ENCODE results near the gene AHCYL1.

The AHCYL1 gene

GRCh38 chr1:109974191-109974590 is 10.4 kb upstream of the AHCYL1 start:
- Histone ChIP-seq H3K4me1 (ENCODE audit: control insufficient read depth in 2 of 2, insufficient read depth in 2 of 2, low read length in 2 of 2) (no peaks in the 10 kb centered on the region), H3K4me3 (ENCODE audit: low read length in 2 of 2) (no peak overlapping the region), H3K36me3 (ENCODE audit: control insufficient read depth in 2 of 2, insufficient read depth in 2 of 2, low read length in 2 of 2) (no peaks in the 10 kb centered on the region), H3K27me3 (ENCODE audit: control insufficient read depth in 2 of 2, insufficient read depth in 2 of 2, low read length in 2 of 2) (peaks cover 0 to 2% of the 10 kb centered on the region in 2 donors), H3K9ac (ENCODE audit: low read depth in 1 of 2, low read length in 2 of 2) (peak overlapping the region in 1 of 2 donors; percentile 14), H3K9me3 (ENCODE audit: control insufficient read depth in 2 of 2, low read length in 2 of 2) (no peaks in the 10 kb centered on the region), H3K27ac (ENCODE audit: low read depth in 2 of 2, low read length in 2 of 2) (no peak overlapping the region)

GRCh38 chr1:109975718-109976117 is 8.8 kb upstream of the AHCYL1 start:
- Histone ChIP-seq H3K4me1 (ENCODE audit: control insufficient read depth in 2 of 2, insufficient read depth in 2 of 2, low read length in 2 of 2) (peaks cover 5 to 12% of the 10 kb centered on the region in 2 donors), H3K27me3 (ENCODE audit: control insufficient read depth in 2 of 2, insufficient read depth in 2 of 2, low read length in 2 of 2) (peaks cover 0 to 2% of the 10 kb centered on the region in 2 donors), H3K36me3 (ENCODE audit: control insufficient read depth in 2 of 2, insufficient read depth in 2 of 2, low read length in 2 of 2) (no peaks in the 10 kb centered on the region), H3K27ac (ENCODE audit: low read depth in 2 of 2, low read length in 2 of 2) (no peak overlapping the region), H3K9me3 (ENCODE audit: control insufficient read depth in 2 of 2, low read length in 2 of 2) (no peaks in the 10 kb centered on the region), H3K4me3 (ENCODE audit: low read length in 2 of 2) (no peak overlapping the region), H3K9ac (ENCODE audit: low read depth in 1 of 2, low read length in 2 of 2) (no peak overlapping the region)

DNA sequence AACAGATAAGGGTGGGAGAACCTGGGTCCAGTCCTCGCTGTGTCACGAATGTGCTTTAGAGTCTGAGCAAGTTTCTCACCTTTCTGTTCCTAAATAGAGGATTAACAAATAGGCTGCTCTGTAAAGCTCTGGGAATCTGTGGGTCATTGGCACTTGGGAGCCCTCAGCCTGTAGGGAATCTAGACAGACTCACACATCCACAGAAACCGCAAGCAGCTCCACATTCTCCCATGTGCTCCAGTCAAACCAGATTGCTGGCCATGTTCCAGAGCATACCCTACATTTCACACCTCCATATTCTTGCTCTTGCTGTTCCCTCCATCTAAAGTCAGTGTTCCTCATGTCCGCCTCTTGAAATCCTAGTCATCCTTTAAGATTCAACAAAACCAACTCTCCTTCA is 7.8 kb upstream of the AHCYL1 start:
- Histone ChIP-seq H3K27ac (ENCODE audit: low read depth in 2 of 2, low read length in 2 of 2) (no peak overlapping the region), H3K9ac (ENCODE audit: low read depth in 1 of 2, low read length in 2 of 2) (no peak overlapping the region), H3K27me3 (ENCODE audit: control insufficient read depth in 2 of 2, insufficient read depth in 2 of 2, low read length in 2 of 2) (peaks cover 0 to 2% of the 10 kb centered on the region in 2 donors), H3K4me3 (ENCODE audit: low read length in 2 of 2) (no peak overlapping the region), H3K36me3 (ENCODE audit: control insufficient read depth in 2 of 2, insufficient read depth in 2 of 2, low read length in 2 of 2) (no peaks in the 10 kb centered on the region), H3K4me1 (ENCODE audit: control insufficient read depth in 2 of 2, insufficient read depth in 2 of 2, low read length in 2 of 2) (peaks cover 8 to 16% of the 10 kb centered on the region in 2 donors), H3K9me3 (ENCODE audit: control insufficient read depth in 2 of 2, low read length in 2 of 2) (no peaks in the 10 kb centered on the region)

DNA sequence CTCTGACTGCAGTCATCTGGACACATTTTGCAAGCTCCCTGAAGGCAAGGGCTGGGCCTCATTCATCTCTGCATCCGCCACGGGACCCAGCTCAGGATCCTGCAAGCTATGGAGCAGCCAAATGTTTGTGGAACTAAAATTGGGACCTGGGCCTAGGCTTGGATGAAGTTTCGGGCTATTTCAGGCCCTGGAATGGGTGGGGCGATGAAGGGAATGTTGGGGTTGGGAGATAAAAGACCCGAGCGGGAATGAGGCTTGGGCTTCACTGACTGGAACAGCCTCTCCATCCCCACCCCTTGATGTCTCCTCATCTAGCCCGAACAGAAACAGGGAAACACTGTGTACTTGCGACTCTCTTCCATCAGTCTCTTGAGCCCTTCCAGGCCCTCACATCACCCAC is 7.3 kb upstream of the AHCYL1 start:
- H3K36me3 ChIP-seq (ENCODE audit: control insufficient read depth in 2 of 2, insufficient read depth in 2 of 2, low read length in 2 of 2): no peaks in the 10 kb centered on the region
- peaks cover 0 to 2% of the 10 kb centered on the region in 2 donors for H3K27me3 ChIP-seq (ENCODE audit: control insufficient read depth in 2 of 2, insufficient read depth in 2 of 2, low read length in 2 of 2)
- H3K9me3 ChIP-seq (ENCODE audit: control insufficient read depth in 2 of 2, low read length in 2 of 2): no peaks in the 10 kb centered on the region
- H3K9ac ChIP-seq (ENCODE audit: low read depth in 1 of 2, low read length in 2 of 2): no peak overlapping the region
- H3K4me1 ChIP-seq (ENCODE audit: control insufficient read depth in 2 of 2, insufficient read depth in 2 of 2, low read length in 2 of 2): peaks cover 8 to 16% of the 10 kb centered on the region in 2 donors
- H3K4me3 ChIP-seq (ENCODE audit: low read length in 2 of 2): no peak overlapping the region
- H3K27ac ChIP-seq (ENCODE audit: low read depth in 2 of 2, low read length in 2 of 2): no peak overlapping the region

DNA sequence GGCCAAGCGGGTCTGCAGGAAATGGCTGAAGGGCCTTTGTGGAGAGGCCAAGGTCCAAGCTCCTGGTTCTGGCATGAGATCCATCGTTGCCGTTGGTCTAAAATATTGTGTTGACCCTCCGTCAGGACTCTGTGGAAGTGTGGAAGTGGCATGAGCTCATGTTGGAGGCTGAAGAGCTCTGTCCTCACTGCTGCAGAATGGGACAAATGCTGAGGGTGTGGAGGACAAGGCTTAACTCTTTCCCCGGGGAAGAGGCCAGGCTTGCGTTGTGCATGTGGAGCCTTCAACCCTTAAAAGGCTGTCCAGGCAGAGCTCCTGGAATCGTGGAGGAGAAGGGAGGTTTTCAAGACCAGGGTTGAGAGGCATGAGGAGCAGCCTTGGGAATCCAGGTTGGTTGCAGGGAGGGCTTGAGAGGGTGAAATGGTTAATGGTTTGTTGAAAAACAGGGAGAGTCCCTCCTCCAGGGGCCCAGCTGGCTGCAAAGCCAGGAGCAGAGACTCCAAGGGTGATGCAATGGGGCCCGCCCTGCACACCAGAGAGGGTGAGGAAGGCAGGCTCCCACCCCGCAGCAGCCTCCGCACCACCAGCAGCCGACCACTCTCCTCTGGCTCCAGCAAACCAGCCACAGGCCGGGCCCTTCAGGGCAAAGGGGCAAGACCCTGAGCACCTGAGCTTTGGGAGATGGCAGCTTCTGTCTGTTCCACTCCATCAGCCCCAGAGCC is 6.7 kb upstream of the AHCYL1 start:
- Histone ChIP-seq H3K4me3 (ENCODE audit: low read length in 2 of 2) (no peak overlapping the region), H3K36me3 (ENCODE audit: control insufficient read depth in 2 of 2, insufficient read depth in 2 of 2, low read length in 2 of 2) (no peaks in the 10 kb centered on the region), H3K9me3 (ENCODE audit: control insufficient read depth in 2 of 2, low read length in 2 of 2) (no peaks in the 10 kb centered on the region), H3K4me1 (ENCODE audit: control insufficient read depth in 2 of 2, insufficient read depth in 2 of 2, low read length in 2 of 2) (peaks cover 8 to 16% of the 10 kb centered on the region in 2 donors), H3K9ac (ENCODE audit: low read depth in 1 of 2, low read length in 2 of 2) (no peak overlapping the region), H3K27ac (ENCODE audit: low read depth in 2 of 2, low read length in 2 of 2) (peak overlapping the region in 1 of 2 donors; percentile 11), H3K27me3 (ENCODE audit: control insufficient read depth in 2 of 2, insufficient read depth in 2 of 2, low read length in 2 of 2) (peaks cover 0 to 2% of the 10 kb centered on the region in 2 donors)

- Histone ChIP-seq H3K4me1 (ENCODE audit: control insufficient read depth in 2 of 2, insufficient read depth in 2 of 2, low read length in 2 of 2) (peaks cover 8 to 18% of the 10 kb centered on the region in 2 donors), H3K27ac (ENCODE audit: low read depth in 2 of 2, low read length in 2 of 2) (peak overlapping the region; percentile 11 to 48)
These were observed 5.6 kb upstream of the AHCYL1 start for GRCh38 chr1:109978761-109979488.

GRCh38 chr1:109979489-109980091 is 5.0 kb upstream of the AHCYL1 start:
- Histone ChIP-seq H3K9ac (ENCODE audit: low read depth in 1 of 2, low read length in 2 of 2) (no peak overlapping the region), H3K36me3 (ENCODE audit: control insufficient read depth in 2 of 2, insufficient read depth in 2 of 2, low read length in 2 of 2) (no peaks in the 10 kb centered on the region), H3K9me3 (ENCODE audit: control insufficient read depth in 2 of 2, low read length in 2 of 2) (no peaks in the 10 kb centered on the region), H3K27ac (ENCODE audit: low read depth in 2 of 2, low read length in 2 of 2) (peak overlapping the region in 1 of 2 donors; percentile 48), H3K4me1 (ENCODE audit: control insufficient read depth in 2 of 2, insufficient read depth in 2 of 2, low read length in 2 of 2) (peaks cover 8 to 23% of the 10 kb centered on the region in 2 donors), H3K4me3 (ENCODE audit: low read length in 2 of 2) (no peak overlapping the region), H3K27me3 (ENCODE audit: control insufficient read depth in 2 of 2, insufficient read depth in 2 of 2, low read length in 2 of 2) (peaks cover 0 to 2% of the 10 kb centered on the region in 2 donors)

More at GRCh38 chr1:109978761-109979488, 5.6 kb upstream of the AHCYL1 start:
- no peaks in the 10 kb centered on the region for H3K9me3 ChIP-seq (ENCODE audit: control insufficient read depth in 2 of 2, low read length in 2 of 2)
- H3K36me3 ChIP-seq (ENCODE audit: control insufficient read depth in 2 of 2, insufficient read depth in 2 of 2, low read length in 2 of 2): no peaks in the 10 kb centered on the region
- H3K27me3 ChIP-seq (ENCODE audit: control insufficient read depth in 2 of 2, insufficient read depth in 2 of 2, low read length in 2 of 2): peaks cover 0 to 2% of the 10 kb centered on the region in 2 donors
- no peak overlapping the region for H3K9ac ChIP-seq (ENCODE audit: low read depth in 1 of 2, low read length in 2 of 2)
- H3K4me3 ChIP-seq (ENCODE audit: low read length in 2 of 2): no peak overlapping the region

DNA sequence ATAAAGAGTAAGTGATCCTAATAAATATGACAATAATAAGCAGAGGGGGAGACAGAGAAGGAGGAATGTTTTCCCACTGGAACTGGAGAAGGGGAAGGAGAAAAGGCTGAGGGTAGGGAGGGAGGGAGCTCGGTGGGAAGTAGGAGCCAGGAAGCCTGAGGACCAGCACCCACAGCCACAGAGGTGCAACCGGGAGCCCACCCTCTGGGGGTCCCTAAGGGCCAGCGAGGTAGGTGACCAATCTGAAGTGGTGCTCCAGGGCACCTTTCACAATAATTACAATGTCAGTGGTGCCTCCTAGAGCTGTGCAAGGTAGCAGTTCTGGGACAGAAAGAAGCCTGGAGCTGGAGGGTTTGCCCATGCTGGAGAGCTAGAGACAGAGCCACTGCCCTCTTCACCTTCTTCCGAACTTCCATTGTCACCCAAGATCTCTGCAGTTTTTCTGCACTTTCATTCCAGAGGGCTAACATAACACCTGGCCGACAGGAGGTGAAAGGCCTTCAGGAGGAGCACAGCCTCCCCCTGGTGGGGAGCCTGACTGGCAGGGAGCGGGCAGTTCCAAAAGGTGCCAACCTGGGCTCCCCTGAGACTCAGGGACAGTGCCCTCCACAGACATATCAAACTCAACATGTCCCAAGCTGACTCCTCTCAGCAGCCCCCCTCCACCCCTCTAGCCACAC is 4.1 kb upstream of the AHCYL1 start:
- Histone ChIP-seq H3K9ac (ENCODE audit: low read depth in 1 of 2, low read length in 2 of 2) (no peak overlapping the region), H3K27me3 (ENCODE audit: control insufficient read depth in 2 of 2, insufficient read depth in 2 of 2, low read length in 2 of 2) (peaks cover 0 to 2% of the 10 kb centered on the region in 2 donors)

GRCh38 chr1:109981004-109981335 is 3.6 kb upstream of the AHCYL1 start:
- Histone ChIP-seq H3K27ac (ENCODE audit: low read depth in 2 of 2, low read length in 2 of 2) (no peak overlapping the region), H3K4me3 (ENCODE audit: low read length in 2 of 2) (no peak overlapping the region), H3K9ac (ENCODE audit: low read depth in 1 of 2, low read length in 2 of 2) (no peak overlapping the region), H3K9me3 (ENCODE audit: control insufficient read depth in 2 of 2, low read length in 2 of 2) (no peaks in the 10 kb centered on the region), H3K36me3 (ENCODE audit: control insufficient read depth in 2 of 2, insufficient read depth in 2 of 2, low read length in 2 of 2) (no peaks in the 10 kb centered on the region), H3K27me3 (ENCODE audit: control insufficient read depth in 2 of 2, insufficient read depth in 2 of 2, low read length in 2 of 2) (peaks cover 0 to 2% of the 10 kb centered on the region in 2 donors), H3K4me1 (ENCODE audit: control insufficient read depth in 2 of 2, insufficient read depth in 2 of 2, low read length in 2 of 2) (peaks cover 16 to 30% of the 10 kb centered on the region in 2 donors)

More for the DNA sequence above, 4.1 kb upstream of the AHCYL1 start:
- Histone ChIP-seq H3K4me1 (ENCODE audit: control insufficient read depth in 2 of 2, insufficient read depth in 2 of 2, low read length in 2 of 2) (peaks cover 11 to 24% of the 10 kb centered on the region in 2 donors), H3K36me3 (ENCODE audit: control insufficient read depth in 2 of 2, insufficient read depth in 2 of 2, low read length in 2 of 2) (no peaks in the 10 kb centered on the region), H3K9me3 (ENCODE audit: control insufficient read depth in 2 of 2, low read length in 2 of 2) (no peaks in the 10 kb centered on the region), H3K4me3 (ENCODE audit: low read length in 2 of 2) (no peak overlapping the region), H3K27ac (ENCODE audit: low read depth in 2 of 2, low read length in 2 of 2) (no peak overlapping the region)
